ENCODE measurements around the gene PLD1. TPM values are rescaled to one million over a fixed set of nuclear protein-coding genes. Genes with fewer than 3 reads are reported as not detected.

The PLD1 gene
- total and polyA plus RNA-seq, 2 of the 8 experiments (the other 6 are each of a cell fraction or from before 2014, with no cell fraction given) = 1.2 to 2.6 TPM

DNA sequence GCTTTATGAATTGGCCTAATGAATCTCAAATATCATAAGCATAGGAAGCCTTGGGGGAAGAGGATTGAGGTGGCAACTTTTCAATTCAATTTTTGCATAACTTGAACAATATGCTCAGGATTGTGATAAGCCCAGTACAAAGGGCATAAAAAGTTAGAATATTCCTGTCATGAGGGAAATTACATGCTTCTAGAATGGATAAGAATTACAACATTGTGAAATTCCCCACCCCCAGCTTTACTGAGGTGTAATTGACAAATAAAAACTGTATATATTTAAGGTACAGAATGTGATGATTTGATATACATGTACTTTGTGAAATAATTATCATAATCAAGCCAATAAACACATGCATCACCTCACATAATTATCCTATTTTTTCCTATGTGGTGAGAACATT is 217.5 kb downstream of the PLD1 start:
- no peak overlapping the region for H2BK12ac ChIP-seq (ENCODE audit: low read depth, low read length)
- ChIA-PET CTCF (ENCODE audit: partially characterized antibody) (no interaction called here), POLR2A (ENCODE audit: partially characterized antibody) (no interaction called here)
- H2AFZ ChIP-seq (ENCODE audit: low read length) = no peak overlapping the region
- no peak overlapping the region for H3K4me3 ChIP-seq (ENCODE audit: extremely low read depth in 1 of 4, insufficient read depth in 2 of 4, low read depth in 3 of 4, low read length in 4 of 4)
- no peak overlapping the region for H4K91ac ChIP-seq (replicated peaks; ENCODE audit: insufficient read length, low read length)
- H2AK5ac ChIP-seq (ENCODE audit: low read depth, low read length) = no peak overlapping the region
- FAIRE-seq = no peak
- no peaks in the 10 kb centered on the region for H3K79me1 ChIP-seq (ENCODE audit: low read depth, low read length)
- H3K23ac ChIP-seq (ENCODE audit: insufficient read length) = no peak overlapping the region
- H2BK5ac ChIP-seq (ENCODE audit: low read depth, low read length) = no peak overlapping the region
- H3K9me3 ChIP-seq (ENCODE audit: insufficient read depth in 2 of 2, low read depth in 1 of 2, low read length in 1 of 2) = no peaks in the 10 kb centered on the region
- H4K20me1 ChIP-seq (replicated peaks in 1 of 2; ENCODE audit: control insufficient read depth in 1 of 2, insufficient read depth in 2 of 2, low read length in 2 of 2) = no peaks in the 10 kb centered on the region
- H2BK120ac ChIP-seq (replicated peaks; ENCODE audit: low read depth, low read length) = no peak overlapping the region
- peaks cover 1% of the 10 kb centered on the region; the same call in 1 of the 2 replicates for H3K23me2 ChIP-seq (ENCODE audit: low read depth, low read length)
- no peak overlapping the region for H3K4me2 ChIP-seq (ENCODE audit: insufficient read depth in 1 of 2, low read depth in 2 of 2, low read length in 2 of 2)
- no peak for DNase-seq (ENCODE audit: low read depth in 1 of 2, low spot score in 2 of 2)
- H4K8ac ChIP-seq (ENCODE audit: extremely low read depth, insufficient read depth, low read length) = no peak overlapping the region
- no peaks in the 10 kb centered on the region for H3K36me3 ChIP-seq (ENCODE audit: control insufficient read depth in 2 of 4, insufficient read depth in 4 of 4, low read length in 3 of 4)
- H3K4ac ChIP-seq (replicated peaks; ENCODE audit: insufficient read length, low read depth, low read length) = no peak overlapping the region
- no peak overlapping the region for H2BK15ac ChIP-seq (ENCODE audit: low read length)
- peaks cover 0 to 3% (median 0%) of the 10 kb centered on the region in 4 experiments; a peak in 1 of 7 replicates for H3K4me1 ChIP-seq (replicated peaks in 1 of 4; ENCODE audit: control insufficient read depth in 3 of 4, insufficient read depth in 4 of 4, low read length in 3 of 4)
- no peak overlapping the region for H3K14ac ChIP-seq (ENCODE audit: insufficient read length)
- H4K5ac ChIP-seq (ENCODE audit: insufficient read length, low read depth, low read length) = no peak overlapping the region
- no peak overlapping the region for H3K27ac ChIP-seq (ENCODE audit: low read depth, low read length)
- no peak overlapping the region for H2BK20ac ChIP-seq (ENCODE audit: low read length)
- H3K56ac ChIP-seq (replicated peaks; ENCODE audit: insufficient read length, low read depth, low read length) = no peak overlapping the region
- no peak overlapping the region for H3K18ac ChIP-seq (ENCODE audit: extremely low read depth, low read length)
- no peak overlapping the region for H3K9ac ChIP-seq (replicated peaks in 1 of 4; ENCODE audit: extremely low read depth in 1 of 4, low read depth in 3 of 4, low read length in 3 of 4)
- H3K79me2 ChIP-seq (ENCODE audit: control insufficient read depth in 1 of 2, insufficient read depth in 2 of 2, low read length in 2 of 2) = no peaks in the 10 kb centered on the region
- TF ChIP-seq YY1 (IDR thresholded peaks at IDR 0.05; ENCODE audit: low read depth, low read length) (no peak), ZNF274 (IDR thresholded peaks at IDR 0.05; ENCODE audit: borderline replicate concordance, extremely low read depth, low read length) (no peak), SP4 (IDR thresholded peaks at IDR 0.05; ENCODE audit: low read length) (no peak), SUZ12 (IDR thresholded peaks at IDR 0.05; ENCODE audit: low read length) (no peak), POU5F1 (IDR thresholded peaks at IDR 0.05; ENCODE audit: low read depth, low read length) (no peak), NRF1 (IDR thresholded peaks at IDR 0.05; ENCODE audit: low read depth, low read length) (no peak), RNF2 (IDR thresholded peaks at IDR 0.05; ENCODE audit: borderline replicate concordance, low read depth, low read length, missing control alignments, poor library complexity, severe bottlenecking) (no peak), SIN3A (conservative IDR thresholded peaks at IDR 0.05 in 1 of 2, IDR thresholded peaks at IDR 0.05 in 1 of 2; ENCODE audit: low read depth in 1 of 2, low read length in 2 of 2) (no peak), PHF8 (conservative IDR thresholded peaks at IDR 0.05; ENCODE audit: low read depth, low read length) (no peak), HDAC2 (IDR thresholded peaks at IDR 0.05; ENCODE audit: borderline replicate concordance in 1 of 2, low read depth in 2 of 2, low read length in 2 of 2) (no peak), SP1 (IDR thresholded peaks at IDR 0.05; ENCODE audit: low read depth, low read length) (no peak), MAFK (IDR thresholded peaks at IDR 0.05; ENCODE audit: low read depth, low read length) (no peak)
- H3K27me3 ChIP-seq (replicated peaks in 1 of 4; ENCODE audit: control insufficient read depth in 3 of 4, extremely low read depth in 1 of 4, insufficient read depth in 3 of 4, low read length in 3 of 4) = no peaks in the 10 kb centered on the region

Data from H1 (cell line).